Measurements from ENCODE around the gene ALX4.

The ALX4 gene

GRCh38 chr11:44335052-44335760, 25.3 kb upstream of the ALX4 start:
- DNase-seq, result peak; percentile 62

- peak; percentile 56 for DNase-seq
Observed at GRCh38 chr11:44334356-44335004, 24.5 kb upstream of the ALX4 start.

- DNase-seq, result no peak
Observed at GRCh38 chr11:44333271-44334218, 23.6 kb upstream of the ALX4 start.

- DNase-seq, result no peak
Observed at GRCh38 chr11:44332665-44333064, 22.7 kb upstream of the ALX4 start.

GRCh38 chr11:44329472-44330230, 19.7 kb upstream of the ALX4 start:
- DNase-seq, result no peak

GRCh38 chr11:44328138-44328660, 18.3 kb upstream of the ALX4 start:
- no peak for DNase-seq

GRCh38 chr11:44327730-44328129, 17.8 kb upstream of the ALX4 start:
- no peak for DNase-seq

GRCh38 chr11:44326615-44327475, 16.9 kb upstream of the ALX4 start:
- no peak for DNase-seq

- no peak for DNase-seq
Observed at GRCh38 chr11:44325698-44326097, 15.8 kb upstream of the ALX4 start.

- no peak for DNase-seq
Observed at GRCh38 chr11:44324749-44325525, 15.0 kb upstream of the ALX4 start.

- no peak for DNase-seq
Observed at GRCh38 chr11:44324222-44324621, 14.3 kb upstream of the ALX4 start.

- no peak for DNase-seq
Observed at GRCh38 chr11:44322243-44322642, 12.3 kb upstream of the ALX4 start.

GRCh38 chr11:44321059-44321458, 11.1 kb upstream of the ALX4 start:
- peak; percentile 20 for DNase-seq

GRCh38 chr11:44320289-44320973, 10.5 kb upstream of the ALX4 start:
- peak; percentile 26 for DNase-seq

GRCh38 chr11:44319552-44320288, 9.8 kb upstream of the ALX4 start:
- DNase-seq, result peak; percentile 70

- peak; percentile 44 for DNase-seq
Observed at GRCh38 chr11:44319170-44319551, 9.2 kb upstream of the ALX4 start.

- DNase-seq, result no peak
Observed at GRCh38 chr11:44318369-44318768, 8.4 kb upstream of the ALX4 start.

- DNase-seq, result peak; percentile 77
Observed at GRCh38 chr11:44316659-44317240, 6.8 kb upstream of the ALX4 start.
